Measurements from ENCODE around the gene C1QTNF8. TPM values are rescaled to one million over a fixed set of nuclear protein-coding genes. Genes with fewer than 3 reads are reported as not detected.

Gene C1QTNF8
- total and polyA plus RNA-seq, 2 of the 13 experiments (the other 11 are each of a cell fraction or from before 2014, with no cell fraction given), result 0.09 TPM; not detected in 1

GRCh38 chr16:1089822-1090619 is 6.0 kb downstream of the C1QTNF8 start (continued):
- TF ChIP-seq ARID4A (CRISPR knock-in tag; IDR thresholded peaks at IDR 0.05; ENCODE audit: borderline replicate concordance) (peak; percentile 68; the same call in 1 of the 2 replicates), MED1 (CRISPR knock-in tag; IDR thresholded peaks at IDR 0.05) (peak; percentile 92), SMYD3 (CRISPR knock-in tag; IDR thresholded peaks at IDR 0.05) (no peak), GPN1 (CRISPR knock-in tag; IDR thresholded peaks at IDR 0.05; ENCODE audit: borderline replicate concordance) (no peak)

DNA sequence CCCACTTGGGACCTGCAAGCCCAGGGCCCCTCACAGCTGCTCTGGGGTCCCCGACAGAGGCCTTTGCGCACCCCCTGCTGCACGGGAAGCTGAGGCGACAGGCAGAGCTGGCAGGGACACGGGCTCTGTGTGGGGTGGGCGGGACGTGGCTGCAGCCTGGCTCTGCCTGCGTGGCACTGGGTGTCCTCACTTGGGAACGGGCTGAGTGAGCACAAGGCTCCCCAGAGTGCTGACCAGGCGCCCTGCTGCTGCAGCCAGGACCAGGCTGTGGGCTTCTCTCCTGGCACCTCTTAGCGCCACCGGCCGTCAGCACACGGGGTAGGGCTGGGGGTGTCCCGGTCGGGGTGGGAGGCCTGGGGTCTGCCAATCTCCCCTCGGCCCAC is 6.6 kb downstream of the C1QTNF8 start:
- peaks cover 8% of the 10 kb centered on the region for H3K9me3 ChIP-seq (ENCODE audit: low read length)
- DNase-seq (ENCODE audit: low spot score) (no peak), FAIRE-seq (no peak), ATAC-seq (peak; percentile 42)
- intact Hi-C loops (cut with micrococcal nuclease; ENCODE audit: unreplicated experiment), result no loop called here
- no CpG with 5 or more reads among the region's 17 CpGs for WGBS (ENCODE audit: low lambda C conversion rate)
- peak overlapping the region; percentile 50 for H3K27ac ChIP-seq (ENCODE audit: extremely low read length, insufficient read depth, low read length)
- H4K20me1 ChIP-seq (ENCODE audit: insufficient read depth, low read length), result no peaks in the 10 kb centered on the region
- peak overlapping the region; percentile 48 to 87 (median 78); a peak in 5 of 6 replicates for H3K4me3 ChIP-seq (replicated peaks in 1 of 3; ENCODE audit: insufficient read depth in 1 of 3, low read depth in 2 of 3, low read length in 3 of 3)
- peak overlapping the region; percentile 94 for H3K4me2 ChIP-seq (ENCODE audit: low read depth, low read length)
- no peaks in the 10 kb centered on the region for H3K79me2 ChIP-seq (ENCODE audit: insufficient read depth, low read length)
- peak overlapping the region; percentile 52; the same call in 1 of the 2 replicates for H3K9ac ChIP-seq (ENCODE audit: insufficient read depth, low read depth, low read length)
- BruUV-seq (replicated peaks), result no TSS peak
- POLR2A ChIA-PET, result no interaction called here
- no peak overlapping the region for H2AFZ ChIP-seq (ENCODE audit: low read length)
- peaks cover 0 to 12% of the 10 kb centered on the region in 2 experiments; a peak in 1 of 5 replicates for H3K27me3 ChIP-seq (ENCODE audit: control insufficient read depth in 1 of 2, insufficient read depth in 2 of 2, low read length in 2 of 2)
- peaks cover 47% of the 10 kb centered on the region for H3K4me1 ChIP-seq (ENCODE audit: insufficient read depth, low read length)
- CTCF ChIA-PET (ENCODE audit: low intra/inter-chr PET ratio, low total read pairs), result interaction anchor here (2.0 kb wide), 1 partner anchor 15 kb away, joined by 8 read pairs; no protein-coding TSS in a partner anchor
- H3K36me3 ChIP-seq (replicated peaks in 1 of 2; ENCODE audit: control insufficient read depth in 1 of 2, insufficient read depth in 2 of 2, low read length in 2 of 2), result no peaks in the 10 kb centered on the region
- in situ Hi-C loops (cut with HindIII; ENCODE audit: extremely low pct_ligation_motif_present, low pct_unique_long_range_greater_than_20kb), result no loop called here
- TF ChIP-seq ZNF513 (CRISPR knock-in tag; conservative IDR thresholded peaks at IDR 0.05) (no peak), CCAR2 (optimal IDR thresholded peaks at IDR 0.05; ENCODE audit: low read depth, low read length) (no peak), ZBTB20 (CRISPR knock-in tag; IDR thresholded peaks at IDR 0.05; ENCODE audit: borderline replicate concordance, low read depth) (no peak), ZMAT3 (CRISPR knock-in tag; conservative IDR thresholded peaks at IDR 0.05) (no peak)
- TF ChIP-seq, protein P1, sequence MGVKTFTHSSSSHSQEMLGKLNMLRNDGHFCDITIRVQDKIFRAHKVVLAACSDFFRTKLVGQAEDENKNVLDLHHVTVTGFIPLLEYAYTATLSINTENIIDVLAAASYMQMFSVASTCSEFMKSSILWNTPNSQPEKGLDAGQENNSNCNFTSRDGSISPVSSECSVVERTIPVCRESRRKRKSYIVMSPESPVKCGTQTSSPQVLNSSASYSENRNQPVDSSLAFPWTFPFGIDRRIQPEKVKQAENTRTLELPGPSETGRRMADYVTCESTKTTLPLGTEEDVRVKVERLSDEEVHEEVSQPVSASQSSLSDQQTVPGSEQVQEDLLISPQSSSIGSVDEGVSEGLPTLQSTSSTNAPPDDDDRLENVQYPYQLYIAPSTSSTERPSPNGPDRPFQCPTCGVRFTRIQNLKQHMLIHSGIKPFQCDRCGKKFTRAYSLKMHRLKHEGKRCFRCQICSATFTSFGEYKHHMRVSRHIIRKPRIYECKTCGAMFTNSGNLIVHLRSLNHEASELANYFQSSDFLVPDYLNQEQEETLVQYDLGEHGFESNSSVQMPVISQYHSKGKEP (CRISPR knock-in tag; IDR thresholded peaks at IDR 0.05), result no peak
